Measurements from ENCODE around the gene NPTN.

Gene NPTN

DNA sequence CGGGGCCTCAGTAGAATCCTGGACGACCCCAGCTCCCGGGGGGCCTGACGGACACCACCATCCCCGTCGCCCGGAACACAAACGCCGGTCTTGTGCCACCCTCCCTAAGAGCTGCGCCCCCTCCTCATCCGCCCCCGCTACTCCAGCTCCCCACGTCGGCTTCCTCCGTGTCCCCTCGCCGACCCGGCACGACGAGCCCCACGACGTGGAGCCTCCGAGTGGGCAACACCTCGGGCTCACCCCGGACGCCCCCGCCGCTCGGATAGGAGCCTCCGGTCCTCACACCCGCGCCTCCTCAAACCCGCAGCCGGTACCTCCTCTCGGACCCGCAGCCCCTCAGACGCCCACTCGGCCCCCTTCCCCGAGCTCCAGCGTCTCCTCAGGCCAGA lies 525 bp downstream of the NPTN start:
- DNase-seq (ENCODE audit: extremely low read depth in 1 of 2, low read depth in 1 of 2), result no peak

DNA sequence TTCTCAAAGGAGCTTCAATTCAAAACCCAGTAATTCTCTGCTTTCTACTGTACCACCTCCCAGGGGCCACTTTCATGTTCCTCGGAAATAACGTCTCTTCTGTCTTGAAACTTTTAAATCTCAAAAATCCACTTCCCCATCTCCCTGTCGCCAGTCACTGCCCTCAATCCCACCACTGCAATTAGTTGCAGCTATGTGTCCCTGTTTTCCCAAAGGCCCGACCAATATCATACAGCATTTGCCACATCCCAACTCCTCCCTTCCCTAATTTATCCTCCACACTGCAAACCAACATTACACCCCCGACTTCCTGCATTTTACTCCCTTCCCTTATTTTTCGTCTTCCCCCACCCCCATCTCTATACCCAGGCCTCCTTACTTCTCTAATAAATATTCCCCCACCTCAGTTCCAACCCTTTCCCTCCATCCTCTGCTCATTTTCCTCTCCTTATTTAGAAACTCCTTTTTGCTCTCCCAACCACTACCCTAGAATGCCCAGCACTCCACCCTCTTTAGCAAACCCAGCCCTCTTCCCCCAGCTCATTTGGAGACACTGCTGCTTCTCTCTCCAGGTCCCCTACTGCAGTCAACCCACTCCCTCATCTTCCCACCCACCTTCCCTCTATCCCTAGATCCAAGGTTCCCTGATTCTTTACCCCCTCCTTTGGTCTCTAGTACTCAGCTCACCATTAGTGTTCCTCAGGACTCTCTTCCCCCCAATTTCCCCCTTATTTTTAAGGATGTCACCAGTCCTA lies 1.1 kb downstream of the NPTN start:
- DNase-seq (ENCODE audit: extremely low read depth in 1 of 2, low read depth in 1 of 2), result no peak

DNA sequence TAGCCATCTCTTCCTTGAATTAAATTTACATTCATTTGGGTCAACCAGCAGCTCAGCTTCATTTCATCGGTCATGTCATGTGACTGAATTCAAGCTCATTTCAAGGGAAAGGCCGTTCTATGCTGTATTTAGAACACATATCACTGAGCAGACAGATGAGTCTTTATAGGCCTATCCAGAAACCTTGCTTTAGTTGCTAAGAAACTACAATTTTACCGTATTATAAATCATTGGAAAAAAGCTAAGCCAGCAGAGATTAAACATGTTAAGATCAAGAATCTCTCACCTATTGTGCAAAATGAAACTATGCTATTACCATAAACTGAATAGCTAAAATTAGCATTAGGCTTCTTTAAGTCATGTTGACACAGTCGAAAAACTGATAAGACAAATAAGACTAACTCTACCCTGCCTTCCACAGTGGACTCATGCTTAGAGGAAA lies 2.2 kb downstream of the NPTN start:
- DNase-seq (ENCODE audit: extremely low read depth in 1 of 2, low read depth in 1 of 2), result no peak

DNA sequence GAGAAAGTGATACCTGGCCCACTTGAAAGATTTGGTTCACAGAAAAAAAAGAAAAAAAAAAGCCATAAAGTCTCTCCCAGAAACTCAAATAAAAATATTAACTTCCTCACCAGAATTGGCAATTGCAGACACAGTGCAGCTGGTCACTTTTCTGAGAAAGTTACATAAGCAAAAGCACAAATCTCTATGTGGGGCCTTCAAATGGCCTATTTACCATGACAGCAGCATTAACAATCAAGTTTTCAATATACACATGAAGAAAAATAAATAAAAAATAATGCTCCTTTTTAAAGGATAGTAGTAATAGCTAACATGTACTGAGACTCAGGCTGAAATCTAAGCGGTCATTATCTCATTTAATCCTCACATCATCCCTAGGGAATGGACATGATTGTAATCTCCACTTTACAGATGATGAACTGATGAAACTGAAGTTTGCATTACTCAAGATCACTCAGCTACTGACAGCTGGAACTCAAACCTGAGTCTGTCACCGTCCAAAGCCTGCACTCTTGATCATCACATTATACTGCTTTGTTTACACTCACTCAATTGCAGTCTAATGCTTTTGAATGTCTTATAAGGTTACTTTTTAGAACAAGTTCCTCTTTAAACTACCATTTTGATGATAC lies 3.3 kb downstream of the NPTN start:
- no peak for DNase-seq (ENCODE audit: extremely low read depth in 1 of 2, low read depth in 1 of 2)

DNA sequence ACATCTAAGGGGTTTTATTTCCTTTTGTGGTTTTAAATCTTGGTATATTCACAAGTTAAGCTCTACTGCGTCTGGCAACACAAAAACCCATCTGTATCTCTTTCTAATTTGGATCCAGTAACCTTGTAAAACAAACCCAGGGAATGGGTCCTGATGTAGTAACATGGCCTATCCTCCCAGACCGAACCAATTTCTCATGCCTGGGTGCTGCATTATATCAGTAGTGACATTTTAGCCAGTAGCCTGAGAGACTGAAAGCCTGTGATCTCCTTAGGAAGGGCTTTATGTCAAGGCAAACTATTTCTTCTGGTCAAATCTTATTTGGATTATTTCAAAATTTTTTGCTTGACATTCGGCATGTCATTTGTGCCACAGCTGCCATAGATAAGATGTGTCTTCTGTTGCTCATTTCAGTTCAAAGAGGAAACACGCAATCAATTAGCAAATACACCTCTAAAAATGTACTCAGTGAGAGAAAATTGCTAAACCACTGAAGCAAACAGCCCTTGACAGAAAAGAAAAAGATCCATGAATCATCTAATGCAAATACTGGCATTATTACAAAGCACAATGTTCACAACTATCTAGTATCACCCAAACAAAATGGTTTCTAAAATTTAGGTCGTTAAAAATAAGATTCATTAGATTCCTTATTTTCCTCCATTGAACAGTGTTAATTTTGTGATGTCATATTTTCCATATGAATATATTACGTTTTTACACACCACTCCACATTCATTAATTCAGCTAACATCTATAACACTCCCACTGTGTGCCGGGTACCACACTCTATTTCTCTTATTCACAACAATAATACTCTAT lies 4.0 kb downstream of the NPTN start:
- no peak for DNase-seq (ENCODE audit: extremely low read depth in 1 of 2, low read depth in 1 of 2)

DNA sequence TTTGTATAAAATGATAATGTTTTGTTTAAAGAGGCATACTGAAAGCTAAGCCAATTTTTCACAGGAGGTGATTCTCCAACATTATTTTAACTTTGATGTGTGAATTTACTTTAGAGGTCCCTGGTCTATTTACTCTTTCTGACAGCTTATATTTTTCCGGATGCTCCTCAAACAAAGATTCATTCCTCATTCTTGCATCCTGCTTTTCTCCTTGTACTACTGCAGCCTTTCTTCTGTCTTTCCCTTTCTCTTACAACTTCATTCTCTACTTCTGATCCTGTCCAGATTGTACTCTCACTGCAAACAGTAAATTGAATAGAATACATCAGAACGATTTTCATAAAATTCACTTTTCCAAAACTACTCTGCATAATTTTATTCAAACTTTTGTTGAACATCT lies 5.1 kb downstream of the NPTN start:
- DNase-seq (ENCODE audit: extremely low read depth in 1 of 2, low read depth in 1 of 2), result no peak

DNA sequence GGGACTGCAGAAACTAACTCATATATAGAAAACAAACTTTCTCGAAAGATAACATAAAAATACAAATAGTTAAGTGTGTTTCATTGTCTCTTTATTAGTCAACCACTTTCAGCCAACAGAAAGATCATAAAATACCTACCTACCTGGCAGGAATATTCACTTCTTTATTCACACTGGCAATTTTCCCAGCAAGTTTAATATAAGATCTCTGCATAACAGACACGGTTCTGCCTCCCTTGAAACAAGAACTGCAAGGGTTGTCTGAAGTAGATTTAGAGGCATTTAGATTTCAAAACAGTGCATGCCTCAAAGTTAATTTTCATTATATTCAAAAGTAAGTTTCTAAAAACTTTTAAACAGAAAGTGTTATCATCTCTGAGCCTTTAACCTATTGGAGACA lies 7.1 kb downstream of the NPTN start:
- no peak for DNase-seq (ENCODE audit: extremely low read depth in 1 of 2, low read depth in 1 of 2)

DNA sequence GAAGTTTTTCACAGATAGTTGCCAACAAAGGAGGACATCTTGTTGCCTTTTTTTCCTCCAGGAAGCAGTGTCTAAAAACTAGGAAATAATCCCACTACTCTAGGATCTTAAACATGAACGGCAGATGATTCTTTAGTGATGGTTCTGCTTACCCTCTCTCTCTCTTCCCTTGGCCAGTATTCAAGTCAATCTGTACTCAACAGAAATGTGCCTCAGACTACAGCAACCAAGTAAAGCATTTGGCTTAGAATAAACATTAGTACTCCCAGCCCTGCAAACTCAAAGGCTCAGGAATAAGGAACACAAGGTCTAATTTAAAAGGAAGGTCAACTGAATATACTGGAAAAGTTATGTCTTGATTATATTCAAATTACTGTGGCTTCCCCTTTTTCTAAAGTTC lies 8.7 kb downstream of the NPTN start:
- DNase-seq (ENCODE audit: extremely low read depth in 1 of 2, low read depth in 1 of 2), result no peak

DNA sequence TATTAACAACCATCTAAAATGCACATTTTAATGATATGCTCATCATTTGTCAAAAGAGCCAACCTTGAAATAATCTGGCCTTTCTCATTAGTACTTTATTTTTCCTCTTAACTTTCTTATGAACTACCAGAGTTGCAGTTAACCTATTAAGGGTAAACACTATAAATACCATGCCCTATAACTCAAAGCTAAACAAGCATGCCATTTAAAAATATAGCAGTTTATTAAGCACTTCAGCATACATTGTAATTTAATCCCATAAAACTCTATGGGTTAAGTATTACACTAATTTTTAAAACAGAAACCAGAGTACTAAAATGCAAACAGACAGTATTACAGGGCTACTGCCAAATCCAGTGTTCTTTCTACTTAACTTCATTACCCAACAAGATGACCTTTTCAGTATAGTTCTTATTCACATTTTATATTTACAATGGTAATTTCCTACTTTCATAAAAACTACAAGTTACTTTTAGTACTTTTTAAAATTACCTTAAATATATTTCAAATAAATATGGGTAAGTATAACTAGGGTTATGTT lies 11.8 kb downstream of the NPTN start:
- DNase-seq (ENCODE audit: extremely low read depth in 1 of 2, low read depth in 1 of 2), result no peak

DNA sequence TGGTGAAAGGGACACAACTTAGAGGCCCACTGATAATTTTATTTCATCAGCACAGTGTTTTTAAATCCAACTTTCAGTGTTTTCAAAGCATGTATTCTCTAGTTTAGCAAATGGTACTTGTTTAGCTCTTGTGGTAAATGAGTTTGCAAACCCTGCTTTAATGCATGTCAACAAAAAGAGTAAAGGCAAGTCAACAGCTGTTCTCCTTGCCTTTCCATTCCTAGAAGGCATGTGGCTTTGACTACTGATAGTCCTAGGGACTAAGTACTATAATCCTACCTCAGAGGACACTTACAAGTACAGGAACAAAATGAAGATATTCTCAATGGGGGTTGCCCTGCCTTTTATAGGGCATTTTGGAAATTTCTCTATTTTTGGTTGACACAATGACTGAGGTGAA lies 13.1 kb downstream of the NPTN start:
- no peak for DNase-seq (ENCODE audit: extremely low read depth in 1 of 2, low read depth in 1 of 2)

DNA sequence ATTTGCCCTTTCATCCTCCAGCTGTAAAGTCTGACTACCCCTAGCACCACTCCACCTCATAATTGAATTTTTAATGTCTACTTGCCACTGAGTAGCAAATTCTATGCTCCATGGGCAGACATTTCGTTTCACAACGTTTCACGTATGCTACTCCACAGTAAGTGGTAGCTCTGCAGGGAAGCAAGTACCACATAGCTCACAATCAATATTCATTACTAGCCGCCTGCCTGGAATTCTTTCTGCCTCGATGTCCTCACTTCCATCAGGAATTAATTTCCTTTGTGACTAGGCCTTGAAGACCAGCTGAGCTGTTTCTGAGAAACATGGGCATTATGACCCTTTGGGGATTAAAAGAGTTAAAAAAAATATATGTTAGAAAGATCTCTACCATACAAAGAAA lies 15.3 kb downstream of the NPTN start:
- DNase-seq (ENCODE audit: extremely low read depth in 1 of 2, low read depth in 1 of 2), result no peak

DNA sequence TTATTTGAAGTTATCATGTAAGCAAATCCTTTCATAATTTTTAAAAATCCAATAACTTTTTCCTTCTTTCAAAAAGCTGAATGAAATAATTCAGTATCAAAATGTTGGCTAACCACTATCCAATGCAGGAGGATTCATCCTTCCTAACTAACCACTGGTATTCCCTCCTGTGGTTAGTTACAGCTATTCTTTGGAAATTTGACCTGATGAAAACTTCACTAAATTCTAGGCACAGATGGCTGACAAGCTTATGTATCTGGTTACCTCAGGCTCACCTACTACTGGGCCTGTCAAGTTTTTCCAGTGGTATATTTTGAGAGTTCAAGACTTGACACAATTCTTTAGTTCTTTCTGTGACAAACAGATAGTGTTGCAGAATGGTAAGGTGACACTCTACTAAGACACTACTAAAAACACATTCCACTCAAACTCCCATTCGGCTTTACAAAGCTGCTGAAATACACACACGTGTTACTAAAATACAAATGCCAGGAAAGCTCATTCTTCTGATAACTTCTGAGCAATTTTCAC lies 15.8 kb downstream of the NPTN start:
- no peak for DNase-seq (ENCODE audit: extremely low read depth in 1 of 2, low read depth in 1 of 2)

DNA sequence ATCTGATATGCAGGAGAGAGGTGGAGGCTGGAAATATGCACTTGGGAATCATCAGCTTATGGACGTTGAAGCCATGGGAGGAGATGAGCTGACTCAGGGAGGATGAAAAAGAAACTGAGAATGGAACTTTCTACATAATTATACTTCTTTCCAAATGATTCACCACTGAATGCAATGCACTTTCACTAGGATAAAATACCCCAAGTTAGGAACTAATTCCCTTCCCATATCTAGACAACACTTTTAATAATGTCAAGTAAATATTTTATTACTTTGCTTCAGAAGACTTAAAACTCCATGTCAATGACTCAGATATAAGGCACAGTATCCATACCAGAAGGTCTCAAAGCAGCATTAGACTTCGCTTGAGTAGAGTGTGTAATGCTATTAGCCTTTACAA lies 24.2 kb downstream of the NPTN start:
- DNase-seq (ENCODE audit: extremely low read depth in 1 of 2, low read depth in 1 of 2), result no peak

DNA sequence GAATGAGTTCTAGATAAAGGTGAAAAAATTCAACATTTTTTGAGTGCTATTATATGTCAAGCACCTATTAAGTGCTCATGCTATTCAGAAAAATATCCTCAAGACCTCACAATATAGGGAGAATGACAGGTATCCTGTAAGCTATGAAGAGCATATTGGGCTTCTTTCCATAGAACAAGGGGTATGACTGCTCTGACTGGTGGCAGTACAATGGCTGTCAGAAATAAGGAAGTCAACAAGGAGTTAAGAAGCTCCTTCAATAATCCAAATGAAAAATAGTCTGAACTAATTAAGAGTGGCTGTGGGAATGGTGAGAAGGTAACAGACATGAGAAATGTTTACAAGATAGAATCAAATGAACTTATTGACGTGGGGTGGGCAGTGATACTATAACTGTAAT lies 24.7 kb downstream of the NPTN start:
- no peak for DNase-seq (ENCODE audit: extremely low read depth in 1 of 2, low read depth in 1 of 2)

DNA sequence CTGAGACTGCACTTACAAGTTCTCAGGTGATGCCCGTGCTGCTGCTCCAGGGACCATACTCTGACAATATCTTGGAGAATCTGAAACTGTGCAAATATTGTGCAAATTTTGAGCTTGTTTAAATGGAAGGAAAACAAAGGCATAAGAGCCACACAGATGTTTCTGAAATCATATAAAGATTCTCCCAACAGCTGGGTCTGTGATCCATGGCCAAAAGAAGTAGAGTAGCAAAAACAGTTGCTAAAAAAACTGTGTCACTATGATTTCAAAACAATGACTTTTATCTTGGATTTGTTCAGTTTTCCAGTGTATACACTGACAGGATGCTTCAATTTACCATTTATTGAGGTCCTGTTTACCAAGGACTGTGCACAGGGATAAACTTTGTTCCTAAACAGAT lies 25.3 kb downstream of the NPTN start:
- DNase-seq (ENCODE audit: extremely low read depth in 1 of 2, low read depth in 1 of 2), result no peak

DNA sequence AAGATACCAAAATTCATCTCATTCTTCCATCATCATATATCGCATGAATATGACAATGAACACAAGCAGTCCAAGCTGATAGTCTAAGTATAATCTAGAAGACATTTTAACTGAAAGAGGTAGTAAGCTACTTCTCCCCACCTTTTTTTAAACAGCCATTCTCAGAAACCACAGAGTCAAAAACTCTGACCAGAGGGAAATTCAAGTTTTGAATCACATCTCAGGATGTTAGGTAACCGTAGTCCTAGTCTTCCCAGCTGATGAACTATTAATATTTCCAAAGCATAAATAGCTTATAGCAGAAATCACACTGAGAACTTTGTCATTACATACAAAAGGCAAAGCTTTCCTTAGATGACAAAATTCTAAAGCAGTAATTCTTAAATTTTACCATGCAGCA lies 25.8 kb downstream of the NPTN start:
- no peak for DNase-seq (ENCODE audit: extremely low read depth in 1 of 2, low read depth in 1 of 2)

DNA sequence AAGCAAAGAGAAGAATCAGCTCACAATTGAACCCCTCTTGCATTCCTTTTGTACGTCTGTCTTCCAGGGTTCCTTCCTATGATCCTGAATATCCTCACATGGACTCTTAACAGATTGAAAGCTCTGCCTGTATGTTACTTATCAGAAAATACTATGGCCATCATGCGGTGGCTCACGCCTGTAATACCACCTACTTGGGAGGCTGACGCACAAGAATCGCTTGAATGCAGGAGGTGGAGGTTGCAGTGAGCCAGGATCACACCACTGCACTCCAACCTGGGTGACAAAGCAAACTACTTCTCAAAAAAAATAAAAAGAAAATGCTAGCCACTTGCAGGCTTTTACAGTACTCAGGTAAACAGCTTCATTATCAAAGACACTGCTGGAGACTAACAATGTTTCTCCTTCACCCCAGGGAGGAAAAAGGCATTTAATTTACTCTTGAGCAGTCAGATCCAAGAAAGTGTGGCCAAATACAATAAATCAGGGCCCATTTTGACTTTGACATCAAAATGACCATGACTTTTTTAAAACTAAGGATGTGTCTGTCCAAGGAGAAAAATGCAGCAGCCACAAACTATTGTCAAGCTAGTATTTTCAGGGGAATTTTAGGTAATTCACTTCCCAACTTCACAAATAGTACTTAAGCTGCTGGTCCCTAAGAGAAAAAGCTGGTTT lies 27.3 kb downstream of the NPTN start:
- DNase-seq (ENCODE audit: extremely low read depth in 1 of 2, low read depth in 1 of 2), result no peak

DNA sequence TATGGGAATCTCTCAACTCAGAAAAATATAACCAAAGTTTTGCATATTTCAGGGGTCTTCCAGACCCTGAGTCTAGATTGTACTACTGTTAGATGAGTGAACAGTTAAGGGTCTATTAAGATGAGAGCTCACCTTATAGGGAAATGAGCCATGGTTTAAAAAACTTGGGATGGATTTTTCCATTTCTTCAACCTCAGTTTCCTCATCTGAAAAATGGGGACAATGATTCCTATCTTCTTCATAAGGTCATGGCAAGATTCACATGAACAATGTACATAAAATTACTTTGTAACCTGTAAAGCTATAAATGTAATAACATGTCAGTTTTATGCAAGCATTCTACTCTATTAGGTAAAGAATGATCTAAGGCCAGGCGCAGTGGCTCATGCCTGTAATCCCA lies 28.7 kb downstream of the NPTN start:
- DNase-seq (ENCODE audit: extremely low read depth in 1 of 2, low read depth in 1 of 2), result no peak

DNA sequence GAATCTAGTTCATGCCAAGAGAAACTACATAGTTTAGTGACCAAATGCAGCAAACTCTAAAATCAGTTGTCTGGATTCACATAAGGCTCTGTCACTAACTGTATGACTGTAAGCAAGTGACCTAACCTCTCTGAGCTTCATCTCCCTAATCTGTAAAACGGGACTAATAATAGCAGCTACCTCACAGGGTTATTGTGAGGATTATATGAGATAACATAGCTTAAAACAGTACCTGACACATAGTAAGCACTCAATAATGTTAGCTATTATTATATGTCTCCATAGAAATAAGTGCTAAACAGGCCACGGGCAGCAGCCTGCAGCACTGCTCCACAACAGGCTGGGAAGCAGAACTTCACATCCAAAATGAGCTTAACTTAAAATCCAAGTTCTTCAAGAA lies 30.2 kb downstream of the NPTN start:
- no peak for DNase-seq (ENCODE audit: extremely low read depth in 1 of 2, low read depth in 1 of 2)

DNA sequence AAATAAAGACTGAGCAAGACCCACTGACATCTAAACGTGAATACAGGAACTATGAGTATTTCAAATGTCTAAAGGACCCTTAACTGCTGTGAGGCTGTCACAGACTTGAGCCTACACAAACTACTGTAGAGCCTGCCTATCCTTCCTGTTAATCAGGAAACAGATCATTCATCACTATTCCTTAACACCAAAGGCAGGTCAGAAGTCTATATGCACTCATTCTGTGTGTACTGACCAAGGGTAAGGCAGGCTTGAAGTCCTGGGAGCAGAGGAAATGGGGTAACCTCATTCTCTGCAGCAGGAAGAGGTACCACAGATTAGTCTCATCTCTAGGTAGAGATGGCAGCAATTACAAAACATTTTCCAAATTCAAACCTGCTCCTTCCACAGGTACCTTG lies 30.7 kb downstream of the NPTN start:
- DNase-seq (ENCODE audit: extremely low read depth in 1 of 2, low read depth in 1 of 2), result no peak

All from stimulated activated CD8-positive, alpha-beta memory T cell treated with anti-CD3 and anti-CD28 coated beads, Interleukin-7, amount 100 ng/mL, for 48 hours (primary cell).